HT1080 (cell line): ENCODE results near the gene DOCK1. TPM values are rescaled to one million over a fixed set of nuclear protein-coding genes. Genes with fewer than 3 reads are reported as not detected.
"Not testable (repeated sequence)": the region's sequence is repeated elsewhere in the genome, so short reads cannot be mapped to it uniquely, and the experiment has no call there.

Experiments used
- DNase-seq: peaks from one replicate; pipeline ENCODE4 v3.0.0-alpha.2; 2015; ENCODE audit warnings: low read depth
- total RNA-seq: library from RNA; depleted of rRNA; stranded (reverse); fragments of >200 nt; shearing (Covaris generic); gene quantifications from 2 replicates; pipeline ENCODE4 v1.2.3, GENCODE V29; 2014

DOCK1 gene
- total RNA-seq, 1 experiment from 2014 or later, result 28.6 TPM

DNA sequence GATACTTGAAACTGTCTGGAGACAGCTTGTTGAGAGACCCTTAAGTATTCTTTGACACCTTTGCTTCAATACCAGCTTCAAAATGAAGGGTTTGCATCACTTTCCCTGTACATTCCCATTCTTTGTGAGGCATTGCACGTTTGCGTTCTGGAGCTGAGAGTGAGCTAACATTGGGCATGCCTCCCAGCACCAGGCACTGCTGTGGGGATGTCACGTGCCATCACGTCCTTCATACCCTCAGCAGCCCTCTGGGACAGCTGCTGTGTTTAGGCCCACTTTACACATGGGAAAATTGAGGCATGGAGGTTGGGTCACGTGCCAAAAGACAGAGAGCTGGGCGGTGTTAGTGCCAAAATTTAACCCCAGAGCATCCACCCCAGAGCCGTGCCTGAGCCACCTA is 357.4 kb downstream of the DOCK1 start:
- DNase-seq, result no peak

- DNase-seq, result no peak
These were observed 360.1 kb downstream of the DOCK1 start for GRCh38 chr10:127265288-127265687.

GRCh38 chr10:127266431-127266830 is 361.2 kb downstream of the DOCK1 start:
- DNase-seq, result no peak

GRCh38 chr10:127267442-127267841 is 362.2 kb downstream of the DOCK1 start:
- DNase-seq, result no peak

DNA sequence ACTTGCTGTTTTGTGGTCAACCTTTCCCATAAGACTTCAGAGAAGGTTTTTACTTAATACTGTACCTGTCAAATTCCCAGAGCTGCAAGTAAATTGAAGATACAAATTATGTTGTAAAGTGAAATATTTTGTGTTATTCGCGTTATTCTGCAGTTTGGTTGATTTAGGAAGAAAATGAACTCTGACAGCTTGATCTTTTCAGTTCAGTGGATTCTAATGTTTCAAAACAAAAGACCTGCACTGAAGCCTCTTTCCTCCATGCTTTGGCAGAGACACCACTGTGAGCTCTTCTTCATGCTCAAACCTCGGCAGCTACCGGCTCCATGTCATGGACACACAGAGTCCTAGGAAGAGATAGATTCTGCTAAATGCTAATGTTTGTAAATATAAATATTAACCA is 366.8 kb downstream of the DOCK1 start:
- DNase-seq, result no peak

DNA sequence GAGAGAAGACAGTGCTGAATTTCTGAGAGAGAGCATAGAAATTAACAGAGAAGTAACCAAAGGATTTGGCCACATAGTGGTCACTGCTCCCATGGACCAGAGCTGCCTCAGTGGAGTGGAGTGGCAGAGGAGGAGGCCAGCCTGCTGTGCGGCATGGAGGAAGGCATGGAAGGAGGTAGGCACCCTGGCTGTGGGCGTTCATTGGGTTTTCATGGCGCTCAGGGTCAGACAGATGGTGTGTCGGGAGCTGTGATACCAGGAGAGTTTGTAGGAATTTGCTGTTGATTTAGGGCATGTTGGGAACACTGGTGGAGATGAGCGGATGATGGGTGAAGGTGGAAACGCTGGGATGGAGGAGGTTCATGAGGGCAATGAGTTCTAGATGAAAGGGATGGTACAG is 370.0 kb downstream of the DOCK1 start:
- no peak for DNase-seq

DNA sequence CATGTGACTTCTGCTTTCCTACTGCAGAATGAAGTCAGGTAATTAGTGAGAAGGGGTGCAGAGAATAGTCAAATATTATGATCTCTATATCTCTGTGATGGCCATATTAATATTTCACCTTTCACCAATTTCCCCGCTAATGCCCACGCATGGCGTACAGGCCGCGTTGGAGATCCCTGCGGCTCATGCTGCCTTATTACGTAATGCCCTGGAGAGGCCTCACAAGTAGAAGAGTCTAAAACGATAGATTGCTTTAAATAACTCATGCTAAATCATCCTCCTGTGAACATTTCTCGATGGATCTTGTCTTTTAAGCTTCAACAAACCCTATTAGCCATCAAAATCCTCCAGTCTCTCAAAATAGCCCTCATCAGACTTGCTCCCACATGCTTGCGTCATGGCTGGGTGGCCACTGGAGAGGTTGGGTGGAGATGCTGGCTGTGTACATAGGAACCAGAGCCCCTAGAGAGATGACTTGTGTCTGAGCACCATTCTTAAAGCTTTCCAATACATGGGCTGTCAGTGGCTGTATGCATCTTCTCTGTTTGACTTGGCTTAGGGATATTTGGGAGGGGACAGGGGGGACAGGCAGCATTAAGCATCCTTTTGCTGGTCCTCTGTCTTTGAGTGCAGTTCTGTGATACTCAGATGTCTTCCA is 370.7 kb downstream of the DOCK1 start:
- DNase-seq, result no peak

DNA sequence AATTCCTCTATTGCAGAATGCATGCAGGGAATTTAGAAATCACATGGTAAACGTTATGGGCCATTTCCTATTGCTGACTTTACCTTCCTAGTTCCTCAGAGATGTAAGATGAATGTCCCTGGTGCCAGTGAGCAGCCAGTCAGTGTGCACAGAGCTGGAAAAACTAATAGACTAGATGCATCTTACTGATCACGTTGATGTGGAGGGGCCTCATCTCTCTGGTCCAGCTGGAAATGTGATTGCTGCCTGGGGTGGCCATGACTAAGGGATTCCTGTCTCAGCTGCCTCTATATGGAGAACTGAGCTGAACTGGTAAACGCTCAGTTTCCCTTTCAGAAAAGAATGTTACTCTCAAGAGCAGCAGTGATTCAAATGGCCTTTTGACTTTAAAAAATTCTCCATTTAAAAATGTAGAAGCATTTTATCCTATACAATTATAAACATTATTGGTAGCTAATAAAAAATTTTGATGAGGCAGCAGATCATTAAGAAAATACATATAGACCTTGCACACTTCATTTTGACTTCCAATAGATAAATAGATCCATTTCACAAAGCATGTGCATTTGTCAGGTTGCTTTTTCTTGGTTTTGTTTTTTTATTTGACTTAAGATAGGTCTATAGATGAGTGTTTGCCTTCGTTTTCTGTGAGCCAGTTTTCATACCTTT is 371.7 kb downstream of the DOCK1 start:
- DNase-seq, result no peak

- no peak for DNase-seq
These were observed 372.8 kb downstream of the DOCK1 start for GRCh38 chr10:127278001-127278400.

GRCh38 chr10:127279334-127279774 is 374.1 kb downstream of the DOCK1 start:
- no peak for DNase-seq

DNA sequence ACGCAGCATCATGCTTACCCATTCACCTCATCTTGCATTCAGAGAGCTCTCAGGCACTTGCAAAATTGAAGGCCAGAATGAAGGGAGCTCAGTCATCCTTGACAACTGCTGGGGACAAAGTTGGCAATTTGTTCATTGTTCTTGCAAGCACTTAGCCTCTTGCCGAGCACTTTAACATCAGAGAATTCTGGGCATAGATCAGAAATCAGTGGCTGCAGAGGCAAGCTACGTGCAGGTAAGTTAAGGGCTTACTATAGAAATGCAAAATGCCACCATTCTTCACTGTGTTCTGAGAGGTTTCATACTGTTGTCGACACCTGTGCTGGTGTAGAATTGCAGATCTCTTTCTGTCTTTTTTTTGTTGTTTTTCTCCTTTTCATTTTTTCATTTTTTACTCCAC is 375.2 kb downstream of the DOCK1 start:
- DNase-seq, result no peak

- DNase-seq, result no peak
These were observed 377.8 kb downstream of the DOCK1 start for GRCh38 chr10:127283017-127283416.

DNA sequence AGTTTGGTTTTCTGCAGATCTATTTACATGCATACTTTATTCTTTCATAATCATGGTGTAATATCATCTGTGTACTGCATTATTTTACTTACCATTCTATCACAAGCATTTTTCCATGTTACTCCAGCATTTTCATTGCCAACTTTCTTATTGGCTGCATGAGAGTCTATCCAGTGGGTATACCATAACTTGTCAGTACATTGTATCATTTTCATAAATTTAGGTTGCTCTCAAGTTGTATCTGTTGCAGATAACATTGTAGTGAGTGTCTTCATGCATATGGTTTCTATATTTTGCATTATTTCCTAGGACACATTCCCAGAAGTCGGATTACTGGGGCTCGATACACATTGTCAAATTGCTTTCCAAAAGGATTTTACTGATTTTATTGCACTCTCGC is 378.3 kb downstream of the DOCK1 start:
- DNase-seq, result no peak

- no peak for DNase-seq
These were observed 385.6 kb downstream of the DOCK1 start for GRCh38 chr10:127290850-127291249.

DNA sequence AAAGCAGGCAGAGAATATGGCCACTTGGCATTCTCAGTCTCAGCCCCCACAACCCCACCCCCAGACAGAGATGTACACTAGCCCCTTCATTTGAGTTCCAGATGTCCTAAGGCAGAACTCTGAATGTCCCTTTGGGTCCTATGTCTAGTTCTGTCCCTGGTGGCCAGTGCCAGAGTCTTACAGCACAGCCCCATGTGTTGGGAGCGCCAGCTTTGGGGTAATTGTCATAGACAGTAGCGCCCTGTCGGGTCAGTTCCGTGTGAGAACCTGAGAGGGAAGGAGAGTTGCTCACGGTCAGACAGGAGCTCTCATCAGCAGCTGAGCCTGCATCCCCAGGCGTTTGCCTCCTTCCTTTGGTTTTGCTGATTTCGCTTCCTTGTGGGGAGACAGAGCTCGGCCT is 386.1 kb downstream of the DOCK1 start:
- DNase-seq, result no peak

DNA sequence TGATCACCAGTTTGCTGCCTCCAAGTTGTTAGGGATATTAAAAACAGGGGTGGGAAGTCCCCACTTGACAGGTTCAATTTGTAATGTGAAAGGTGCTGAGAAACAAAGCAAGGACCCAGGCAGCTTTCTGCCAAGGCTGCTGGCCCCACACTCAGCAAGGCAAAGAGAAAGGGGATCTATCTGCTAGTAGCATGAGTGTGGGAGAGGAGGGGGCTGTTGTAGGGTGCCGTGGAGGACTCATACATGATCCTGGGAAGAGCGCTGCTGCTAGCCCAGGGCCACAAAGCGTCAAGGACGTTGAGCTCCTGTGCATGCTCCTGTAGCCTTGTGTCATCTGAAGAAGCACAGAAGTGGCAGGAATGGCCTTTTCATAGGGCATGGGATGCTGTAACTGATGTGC is 387.7 kb downstream of the DOCK1 start:
- no peak for DNase-seq

GRCh38 chr10:127293640-127294039 is 388.4 kb downstream of the DOCK1 start:
- peak; percentile 80 for DNase-seq

- DNase-seq, result no peak
These were observed 391.5 kb downstream of the DOCK1 start for GRCh38 chr10:127296696-127297095.

DNA sequence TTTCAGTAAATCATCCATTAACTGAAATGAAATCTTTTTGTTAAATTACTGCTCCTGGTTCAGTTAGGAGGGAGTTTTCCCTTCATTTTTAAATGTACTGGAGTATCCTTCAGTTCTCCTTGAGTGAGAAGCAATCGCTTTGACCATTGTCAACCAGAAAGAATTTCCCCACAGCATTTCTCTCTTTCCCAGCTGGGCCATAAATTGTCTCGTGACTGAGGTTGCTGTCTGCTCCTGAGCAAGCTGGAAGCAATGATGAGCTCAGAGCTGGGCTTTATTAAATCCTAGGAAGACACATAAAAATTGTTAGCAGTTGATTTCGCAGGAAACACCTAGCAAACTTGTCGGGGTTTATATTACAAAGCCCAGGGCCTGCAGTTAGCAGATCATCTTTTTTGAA is 393.2 kb downstream of the DOCK1 start:
- DNase-seq, result no peak

- DNase-seq, result not testable (repeated sequence)
These were observed 394.0 kb downstream of the DOCK1 start for GRCh38 chr10:127299192-127299591.

DNA sequence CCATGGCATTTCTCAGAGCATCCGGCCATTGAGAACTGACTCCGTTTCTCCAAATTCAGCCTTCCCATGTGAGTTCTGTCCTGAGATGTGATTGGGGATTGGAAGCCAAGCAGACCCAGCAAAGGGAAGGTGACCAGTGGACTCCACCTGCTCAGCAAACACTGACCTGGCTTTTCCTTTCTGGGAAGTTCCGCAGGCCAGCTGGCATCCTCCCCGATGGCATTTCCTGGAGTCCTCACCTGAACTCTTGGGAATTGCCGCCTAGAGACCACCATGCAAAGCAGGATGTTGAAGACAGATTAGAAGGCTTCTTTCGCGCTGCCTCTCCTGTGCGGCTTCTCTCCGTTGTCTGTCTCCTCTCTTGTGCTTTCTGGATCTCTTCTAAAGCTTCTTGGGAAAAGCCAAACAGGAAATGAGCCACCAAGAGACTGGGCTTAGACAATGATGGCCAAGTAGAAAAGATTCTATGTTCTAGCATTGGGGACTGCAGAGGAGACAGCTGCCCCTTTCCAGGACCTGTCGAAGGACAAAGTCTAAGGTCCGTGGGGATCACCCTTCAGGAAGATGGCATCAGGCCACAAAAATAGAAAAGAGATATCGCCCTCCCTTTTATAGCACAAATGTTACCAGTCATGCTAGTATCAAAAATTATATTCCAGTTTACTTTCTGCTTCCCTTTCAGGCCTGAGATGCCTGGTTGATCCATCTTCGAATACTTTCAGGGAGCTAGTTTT is 394.9 kb downstream of the DOCK1 start:
- no peak for DNase-seq

GRCh38 chr10:127300868-127301321 is 395.7 kb downstream of the DOCK1 start:
- DNase-seq, result no peak
